HG02623 (cell line): ENCODE data around the gene COL12A1.

Source experiments
- ATAC-seq: cut with Tn5 transposase; IDR thresholded peaks from one replicate; pipeline ENCODE4 v1.9.1; 2021; ENCODE audit warnings: moderate library complexity; ENCODE audit not compliant: unreplicated experiment

COL12A1 gene

DNA sequence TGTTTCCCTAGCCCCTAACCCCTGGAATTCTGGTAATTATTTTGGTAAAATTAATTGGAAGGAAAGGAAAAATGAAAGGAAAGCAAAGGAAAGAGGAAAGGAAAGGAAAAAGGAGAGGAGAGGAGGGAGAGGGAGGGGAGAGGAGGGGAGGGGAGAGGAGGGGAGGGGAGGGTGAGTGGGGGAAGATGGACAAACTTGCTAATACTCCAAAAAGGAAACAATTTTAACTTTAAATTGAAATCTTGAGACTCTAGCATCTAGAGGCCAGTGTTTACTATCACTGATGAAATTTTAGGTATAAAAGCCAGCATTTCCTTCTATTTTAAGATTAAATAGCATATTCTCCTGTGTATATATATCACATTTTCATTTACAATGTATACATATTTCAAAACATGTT lies 156.5 kb downstream of the COL12A1 start:
- ATAC-seq, result no peak

DNA sequence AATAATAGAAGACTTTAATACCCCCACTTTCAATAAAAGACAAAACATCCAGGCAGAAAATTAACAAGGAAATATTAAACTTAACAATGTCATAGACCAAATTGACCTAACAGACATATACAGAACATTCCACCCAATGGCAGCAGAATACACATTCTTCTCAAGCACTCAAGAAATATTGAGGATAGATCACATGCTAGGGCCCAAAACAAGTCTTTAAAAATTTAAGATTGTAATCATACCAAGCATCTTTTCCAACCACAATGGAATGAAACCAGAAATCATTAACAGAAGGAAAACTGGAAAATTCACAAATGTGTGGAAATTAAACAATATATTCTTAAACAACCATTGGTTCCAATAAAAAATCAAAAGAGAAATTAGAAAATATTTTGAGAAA lies 161.0 kb downstream of the COL12A1 start:
- no peak for ATAC-seq

GRCh38 chr6:75041381-75041780 lies 164.5 kb downstream of the COL12A1 start:
- ATAC-seq, result no peak
